Measurements from ENCODE around the gene AK5.
"Not testable (repeated sequence)": the region's sequence is repeated elsewhere in the genome, so short reads cannot be mapped to it uniquely, and the experiment has no call there.

DNA sequence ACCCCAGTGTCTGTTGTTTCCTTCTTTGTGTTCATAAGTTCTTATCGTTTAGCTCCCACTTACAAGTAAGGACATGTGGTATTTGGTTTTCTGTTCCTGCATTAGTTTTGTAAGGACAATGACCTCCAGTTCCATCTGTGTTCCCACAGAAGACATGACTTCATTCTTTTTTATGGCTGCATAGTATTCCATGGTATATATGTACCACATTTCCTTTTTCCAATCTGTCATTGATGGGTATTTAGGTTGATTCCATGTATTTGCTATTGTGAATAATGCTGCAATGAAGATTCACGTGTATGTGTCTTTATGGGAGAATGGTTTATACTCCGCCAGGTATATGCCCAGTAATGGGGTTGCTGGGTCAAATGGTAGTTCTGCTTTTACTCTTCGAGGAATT, 127.1 kb downstream of the AK5 start:
- not testable (repeated sequence) for TF ChIP-seq CTCF (IDR thresholded peaks at IDR 0.05); EZH2 (IDR thresholded peaks at IDR 0.05; ENCODE audit: borderline replicate concordance, insufficient read depth, low read depth, low read length, poor library complexity, severe bottlenecking)

Data from B cell (primary cell).